WTC11 (cell line): Measurements from ENCODE around the gene HLTF. TPM values are rescaled to one million over a fixed set of nuclear protein-coding genes. Genes with fewer than 3 reads are reported as not detected.
"Not testable (repeated sequence)": the region's sequence is repeated elsewhere in the genome, so short reads cannot be mapped to it uniquely, and the experiment has no call there.

Experiments
- ATAC-seq: fragments of 200-7000 bp; cut with Tn5 transposase; 2 replicates; pipeline ENCODE4 v1.10.0; 2021; ENCODE audit warnings: mild to moderate bottlenecking, moderate library complexity
- CTCF ChIA-PET: fragments of 300-600 bp; sonication (Branson Sonifier 250); formaldehyde crosslinking; loops from one replicate; lab custom pipeline; 2021; ENCODE audit warnings: antibody characterized with exemption; lab: Charles Lee
- POLR2A ChIA-PET: fragments of 350-600 bp; sonication (Branson Sonifier 250); formaldehyde crosslinking; loops from one replicate; lab custom pipeline; 2021; ENCODE audit warnings: antibody characterized with exemption; lab: Charles Lee
- DNase-seq: peaks from one replicate; pipeline ENCODE4 v3.0.0; 2021; ENCODE audit warnings: low spot score
- H3K27ac Mint-ChIP-seq: 2 replicates; pipeline ENCODE4 v1.8.0; 2021; ENCODE audit warnings: mixed read lengths
- H3K27me3 Mint-ChIP-seq: 2 replicates; pipeline ENCODE4 v1.8.0; 2021; ENCODE audit warnings: low read depth, mild to moderate bottlenecking, moderate library complexity, mixed read lengths
- H3K36me3 Mint-ChIP-seq: 2 replicates; pipeline ENCODE4 v1.8.0; 2021; ENCODE audit warnings: mixed read lengths
- H3K4me1 Mint-ChIP-seq: 2 replicates; pipeline ENCODE4 v1.8.0; 2022; ENCODE audit warnings: mixed read lengths
- H3K4me3 Mint-ChIP-seq: 2 replicates; pipeline ENCODE4 v1.8.0; 2021; ENCODE audit warnings: mild to moderate bottlenecking, moderate library complexity, mixed read lengths
- H3K9me3 Mint-ChIP-seq: 2 replicates; pipeline ENCODE4 v1.8.0; 2021; ENCODE audit warnings: mixed read lengths
- ATF1 ChIP-seq: sonication (generic); formaldehyde crosslinking; IDR thresholded peaks from 2 replicates; pipeline ENCODE4 v1.8.1; 2023; ENCODE audit warnings: mild to moderate bottlenecking, moderate library complexity, missing genetic modification reagents
- CREB1 ChIP-seq: sonication (generic); formaldehyde crosslinking; IDR thresholded peaks from 2 replicates; pipeline ENCODE4 v1.8.0; 2023; ENCODE audit warnings: mild to moderate bottlenecking, missing genetic modification reagents
- CREM ChIP-seq: sonication (generic); formaldehyde crosslinking; IDR thresholded peaks from 2 replicates; pipeline ENCODE4 v1.8.1; 2022; ENCODE audit warnings: mild to moderate bottlenecking, missing genetic modification reagents, moderate library complexity
- E2F4 ChIP-seq: sonication (generic); formaldehyde crosslinking; IDR thresholded peaks from 2 replicates; pipeline ENCODE4 v1.8.1; 2022; ENCODE audit warnings: low read depth, mild to moderate bottlenecking, moderate library complexity, missing genetic modification reagents, borderline replicate concordance
- EMX1 ChIP-seq: fragments of 250-450 bp; sonication (Bioruptor Pico); IDR thresholded peaks from 2 replicates; pipeline ENCODE4 v1.8.0; 2021; ENCODE audit warnings: mild to moderate bottlenecking
- FOXK1 ChIP-seq: sonication (generic); formaldehyde crosslinking; IDR thresholded peaks from 2 replicates; pipeline ENCODE4 v1.8.0; 2022; ENCODE audit warnings: mild to moderate bottlenecking, moderate library complexity, missing genetic modification reagents
- FOXP1 ChIP-seq: sonication (generic); formaldehyde crosslinking; IDR thresholded peaks from 2 replicates; pipeline ENCODE4 v1.8.0; 2022; ENCODE audit warnings: missing genetic modification reagents, mild to moderate bottlenecking, moderate library complexity, borderline replicate concordance
- MXD4 ChIP-seq: fragments of 250-450 bp; sonication (Bioruptor Pico); IDR thresholded peaks from 2 replicates; pipeline ENCODE4 v1.8.0; 2021; ENCODE audit warnings: mild to moderate bottlenecking, moderate library complexity, borderline replicate concordance
- PREB ChIP-seq: sonication (generic); formaldehyde crosslinking; IDR thresholded peaks from 2 replicates; pipeline ENCODE4 v1.8.1; 2022; ENCODE audit warnings: mild to moderate bottlenecking, missing genetic modification reagents, moderate library complexity, borderline replicate concordance
- ZNF263 ChIP-seq: sonication (generic); formaldehyde crosslinking; IDR thresholded peaks from 2 replicates; pipeline ENCODE4 v1.8.1; 2022; ENCODE audit warnings: low read depth, mild to moderate bottlenecking, moderate library complexity, missing genetic modification reagents
- ZNF317 ChIP-seq: sonication (generic); formaldehyde crosslinking; IDR thresholded peaks from 2 replicates; pipeline ENCODE4 v1.8.1; 2023; ENCODE audit warnings: low read depth, mild to moderate bottlenecking, moderate library complexity, missing genetic modification reagents, borderline replicate concordance
- ZNF512 ChIP-seq: sonication (generic); formaldehyde crosslinking; IDR thresholded peaks from 2 replicates; pipeline ENCODE4 v1.8.1; 2022; ENCODE audit warnings: missing genetic modification reagents, borderline replicate concordance
- ZNF532 ChIP-seq: fragments of 250-450 bp; sonication (Bioruptor Pico); IDR thresholded peaks from 2 replicates; pipeline ENCODE4 v1.9.0; 2021; ENCODE audit warnings: mild to moderate bottlenecking, borderline replicate concordance
- total RNA-seq: library from RNA; stranded (reverse); gene quantifications from 3 replicates; pipeline ENCODE4 v1.2.3, GENCODE V29; 2021

HLTF gene
- total RNA-seq, 1 experiment from 2014 or later = 62.4 TPM

DNA sequence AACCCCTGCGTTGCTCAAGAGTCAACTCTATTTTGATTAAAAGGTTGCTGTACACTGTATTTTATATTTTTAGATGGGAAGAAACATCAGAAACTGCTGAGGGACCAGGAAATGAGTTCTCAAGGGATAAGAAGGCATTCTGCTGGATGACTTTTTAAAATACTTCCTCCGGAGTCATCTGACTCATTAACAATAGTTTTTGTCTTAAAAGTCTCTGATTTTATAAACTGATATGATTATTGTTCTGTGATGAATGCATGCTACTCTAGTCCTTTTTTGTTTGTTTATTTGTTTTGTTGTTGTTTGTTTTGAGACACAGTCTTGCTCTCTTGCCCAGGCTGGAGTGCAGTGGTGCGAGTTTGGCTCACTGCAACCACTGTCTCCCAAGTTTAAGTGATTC lies 18.2 kb upstream of the HLTF start (continued):
- TF ChIP-seq ZNF512 (CRISPR knock-in tag) (no peak), ZNF263 (CRISPR knock-in tag) (no peak), E2F4 (CRISPR knock-in tag) (no peak), FOXP1 (no peak), CREB1 (CRISPR knock-in tag) (no peak), ATF1 (CRISPR knock-in tag) (no peak), ZNF317 (CRISPR knock-in tag) (no peak)
- TF ChIP-seq, all 79 proteins: peak for 0

DNA sequence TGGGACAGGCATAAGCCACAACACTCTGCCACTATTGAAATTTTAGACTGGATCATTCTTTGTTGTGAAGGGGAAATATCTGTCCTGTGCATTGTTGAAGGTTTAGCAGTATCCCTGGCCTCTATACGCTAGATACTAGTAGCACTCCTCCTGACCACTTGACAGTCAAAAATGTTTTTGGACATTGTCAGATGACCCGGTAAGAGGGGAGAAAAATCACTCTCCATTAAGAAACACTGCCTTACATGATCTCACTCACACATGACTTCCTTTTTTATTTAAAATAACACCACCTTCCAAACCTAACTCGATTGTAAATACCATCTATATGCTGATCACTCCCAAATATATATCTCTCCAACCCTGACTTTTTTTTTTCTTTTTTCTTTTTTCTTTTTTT lies 15.3 kb upstream of the HLTF start:
- Mint-ChIP-seq H3K27ac (no peak overlapping the region), H3K4me3 (no peak overlapping the region), H3K27me3 (peaks cover 2% of the 10 kb centered on the region; the same call in 1 of the 2 replicates), H3K36me3 (peaks cover 29% of the 10 kb centered on the region), H3K9me3 (peaks cover 46% of the 10 kb centered on the region), H3K4me1 (no peaks in the 10 kb centered on the region)
- no peak for TF ChIP-seq ZNF532
- no peak for TF ChIP-seq EMX1 (CRISPR knock-in tag)
- TF ChIP-seq PREB = no peak
- no peak for TF ChIP-seq CREM
- ChIA-PET POLR2A (no interaction called here), CTCF (no interaction called here)
- DNase-seq (no peak), ATAC-seq (no peak)

GRCh38 chr3:149101154-149101553 lies 14.8 kb upstream of the HLTF start:
- Mint-ChIP-seq H3K4me1 (no peaks in the 10 kb centered on the region), H3K27me3 (peaks cover 2% of the 10 kb centered on the region; the same call in 1 of the 2 replicates), H3K9me3 (peaks cover 42% of the 10 kb centered on the region), H3K27ac (no peak overlapping the region), H3K4me3 (no peak overlapping the region), H3K36me3 (peaks cover 24% of the 10 kb centered on the region)
- ChIA-PET POLR2A (no interaction called here), CTCF (no interaction called here)
- no peak for ATAC-seq
- TF ChIP-seq FOXK1 (CRISPR knock-in tag) (no peak), MXD4 (CRISPR knock-in tag) (no peak)
- DNase-seq = no peak

DNA sequence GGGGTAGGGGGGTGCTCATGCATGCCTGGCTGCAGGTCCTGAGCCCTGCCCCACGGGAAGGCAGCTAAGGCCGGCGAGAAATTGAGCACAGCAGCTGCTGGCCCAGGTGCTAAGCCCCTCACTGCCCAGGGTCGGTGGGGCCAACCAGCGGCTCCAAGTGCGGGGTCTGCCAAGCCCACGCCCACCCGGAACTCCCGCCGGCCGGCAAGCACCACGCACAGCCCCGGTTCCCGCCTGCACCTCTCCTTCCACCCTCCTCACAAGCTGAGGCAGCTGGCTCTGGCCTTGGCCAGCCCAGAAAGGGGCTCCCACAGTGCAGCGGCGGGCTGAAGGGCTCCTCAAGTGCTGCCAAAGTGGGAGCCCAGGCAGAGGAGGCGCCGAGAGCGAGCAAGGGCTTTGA lies 11.7 kb upstream of the HLTF start:
- DNase-seq, H3K27ac Mint-ChIP-seq, H3K27me3 Mint-ChIP-seq, H3K4me1 Mint-ChIP-seq, POLR2A ChIA-PET, ATAC-seq, H3K4me3 Mint-ChIP-seq: not testable (repeated sequence)
- Mint-ChIP-seq H3K9me3 (peaks cover 17% of the 10 kb centered on the region), H3K36me3 (peaks cover 14% of the 10 kb centered on the region)
- CTCF ChIA-PET = interaction anchor here (0.7 kb wide), 1 partner anchor 142 kb away, joined by 3 read pairs; no protein-coding TSS in a partner anchor
